K562 (cell line): ENCODE results near the gene CLCNKA. TPM values are rescaled to one million over a fixed set of nuclear protein-coding genes. Genes with fewer than 3 reads are reported as not detected.
A peak's percentile ranks its signal among the peaks of the same experiment; 100 is the strongest.

Source experiments
- ATAC-seq: fragments of 200-7000 bp; cut with Tn5 transposase; 3 replicates; pipeline ENCODE4 v1.9.1; 2020; ENCODE audit warnings: moderate library complexity
- BruUV-seq: library from RNA; stranded (reverse); fragments of 400-500 nt; replicated peaks from 2 replicates; lab custom pipeline; 2021; lab: Mats Ljungman, UMichigan
- CTCF ChIA-PET: fragments of 300-600 bp; formaldehyde crosslinking; extraction: SDS; loops from one replicate; lab custom pipeline; 2021; ENCODE audit warnings: low intra/inter-chr PET ratio; lab: Yijun Ruan, JAX
- POLR2A ChIA-PET: fragments of 300-600, 350-650 bp; sonication (Branson Sonifier 250); formaldehyde crosslinking; extraction: SDS; loops from one replicate; lab custom pipeline; 2021; ENCODE audit warnings: antibody characterized with exemption, inconsistent platforms; lab: Yijun Ruan, JAX
- DNase-seq, 4 experiments: peaks; one replicate each; pipeline versions ENCODE4 v3.0.0 to v3.0.0-alpha.2; 2011 to 2018; ENCODE audit warnings: low spot score in 3 of 4, mixed read lengths in 3 of 4; ENCODE audit errors: extremely low read depth in 1 of 4
- FAIRE-seq: peaks from 2 replicates; lab custom pipeline; 2011; peaks lifted over from hg19 to GRCh38; lab: Jason Lieb, UNC
- H2AFZ ChIP-seq: 2 replicates; pipeline ENCODE4 v1.6.0; 2011; ENCODE audit warnings: low read depth, low read length, control low read depth, inconsistent platforms
- H3K27ac ChIP-seq: fragments of 200-600 bp; 3 replicates; pipeline ENCODE4 v1.8.0; 2011; ENCODE audit warnings: low read depth, mild to moderate bottlenecking, control low read depth, inconsistent platforms, low read length, moderate library complexity, mixed read lengths; ENCODE audit errors: extremely low read depth
- H3K27me3 ChIP-seq, 2 experiments: fragments of 300-600 bp in 1 of 2; 2 replicates in 1 of 2; 3 replicates in 1 of 2; pipeline versions ENCODE4 v1.6.0 to v1.8.0; 2011; ENCODE audit warnings: inconsistent platforms in 2 of 2, low read length in 2 of 2, mild to moderate bottlenecking in 1 of 2, mixed read lengths in 1 of 2, moderate library complexity in 1 of 2; ENCODE audit not compliant: control insufficient read depth in 2 of 2, insufficient read depth in 2 of 2
- H3K36me3 ChIP-seq: fragments of 300-600 bp; 3 replicates; pipeline ENCODE4 v1.8.0; 2011; ENCODE audit warnings: mild to moderate bottlenecking, low read length, inconsistent platforms; ENCODE audit not compliant: control insufficient read depth, insufficient read depth
- H3K4me1 ChIP-seq, 2 experiments: fragments of 200-600 bp in 1 of 2; replicated peaks in 1 of 2; 2 replicates in 1 of 2; 3 replicates in 1 of 2; pipeline versions ENCODE4 v1.5.1 to v1.8.0; 2011; ENCODE audit warnings: inconsistent platforms in 2 of 2, low read length in 2 of 2, mild to moderate bottlenecking in 1 of 2, mixed read lengths in 1 of 2, moderate library complexity in 1 of 2; ENCODE audit not compliant: control insufficient read depth in 2 of 2, insufficient read depth in 2 of 2
- H3K4me2 ChIP-seq: 2 replicates; pipeline ENCODE4 v1.6.1; 2011; ENCODE audit warnings: low read length, control low read depth, inconsistent platforms, mixed read lengths; ENCODE audit not compliant: insufficient read depth
- H3K4me3 ChIP-seq: fragments of 200-600 bp; sonication (generic), shearing (Covaris generic); 2 replicates; pipeline ENCODE4 v1.5.1; 2016; ENCODE audit warnings: control low read depth, inconsistent platforms
- H3K79me2 ChIP-seq: fragments of 200-600 bp; 3 replicates; pipeline ENCODE4 v1.8.0; 2011; ENCODE audit warnings: low read length, inconsistent platforms; ENCODE audit not compliant: control insufficient read depth, insufficient read depth
- H3K9ac ChIP-seq, 2 experiments: 2 replicates each; pipeline versions ENCODE4 v1.6.0 to v1.6.1; 2011; ENCODE audit warnings: low read depth in 2 of 2, low read length in 2 of 2, control low read depth in 1 of 2, inconsistent platforms in 1 of 2, mild to moderate bottlenecking in 1 of 2, mixed read lengths in 1 of 2; ENCODE audit not compliant: insufficient read depth in 1 of 2
- H3K9me1 ChIP-seq: one replicate; pipeline ENCODE4 v1.6.0; 2011; ENCODE audit warnings: inconsistent platforms, mild to moderate bottlenecking, low read length, moderate library complexity; ENCODE audit not compliant: control insufficient read depth, insufficient read depth
- H3K9me3 ChIP-seq: replicated peaks from 2 replicates; pipeline ENCODE4 v1.5.1; 2011; ENCODE audit warnings: low read depth, low read length, inconsistent platforms; ENCODE audit not compliant: control insufficient read depth, insufficient read depth
- H4K20me1 ChIP-seq: replicated peaks from 2 replicates; pipeline ENCODE4 v1.6.1; 2011; ENCODE audit warnings: low read length, inconsistent platforms, mixed read lengths; ENCODE audit not compliant: control insufficient read depth, insufficient read depth
- CREB1 ChIP-seq, 2 experiments: sonication (generic) in 1 of 2; formaldehyde crosslinking in 1 of 2; IDR thresholded peaks; 2 replicates each; pipeline versions ENCODE4 v1.6.1 to v1.8.0; 2012 to 2022; ENCODE audit warnings: inconsistent platforms in 1 of 2, mild to moderate bottlenecking in 1 of 2, missing genetic modification reagents in 1 of 2, moderate library complexity in 1 of 2
- GTF2B ChIP-seq: IDR thresholded peaks from 2 replicates; pipeline ENCODE4 v1.6.1; 2011; ENCODE audit not compliant: insufficient read length; ENCODE audit errors: extremely low read depth
- POLR2G ChIP-seq: fragments of 200-400 bp; formaldehyde crosslinking; IDR thresholded peaks from 2 replicates; pipeline ENCODE4 v1.6.1; 2017; ENCODE audit warnings: low read depth, mild to moderate bottlenecking, antibody characterized with exemption, low read length, moderate library complexity
- RBM15 ChIP-seq: fragments of 200-400 bp; formaldehyde crosslinking; IDR thresholded peaks from 2 replicates; pipeline ENCODE4 v1.6.1; 2018; ENCODE audit warnings: mild to moderate bottlenecking, low read length, moderate library complexity; ENCODE audit not compliant: insufficient read depth
- TAL1 ChIP-seq: fragments of 450-650 bp; IDR thresholded peaks from 2 replicates; pipeline ENCODE4 v1.6.1; 2016; ENCODE audit warnings: mild to moderate bottlenecking
- TFAP4 ChIP-seq: sonication (generic); formaldehyde crosslinking; IDR thresholded peaks from 2 replicates; pipeline ENCODE4 v1.8.0; 2022; ENCODE audit warnings: missing genetic modification reagents, mild to moderate bottlenecking, moderate library complexity, borderline replicate concordance
- ZNF12 ChIP-seq: sonication (generic); formaldehyde crosslinking; IDR thresholded peaks from 2 replicates; pipeline ENCODE4 v1.4.0; 2020; ENCODE audit warnings: mild to moderate bottlenecking, missing genetic modification reagents
- ZNF347 ChIP-seq: fragments of 450-650 bp; formaldehyde crosslinking; IDR thresholded peaks from 2 replicates; pipeline ENCODE4 v1.4.0; 2020; ENCODE audit warnings: low read depth, mild to moderate bottlenecking, moderate library complexity
- ZNF431 ChIP-seq: sonication (generic); formaldehyde crosslinking; IDR thresholded peaks from 2 replicates; pipeline ENCODE4 v1.8.0; 2022; ENCODE audit warnings: mild to moderate bottlenecking, missing genetic modification reagents
- ZNF436 ChIP-seq: fragments of 250-450, 450-650 bp; sonication (Bioruptor Pico); formaldehyde crosslinking; IDR thresholded peaks from 2 replicates; pipeline ENCODE4 v1.7.0; 2020; ENCODE audit warnings: mild to moderate bottlenecking
- whole genome bisulfite sequencing: fragments of 100-300 bp; shearing (Covaris generic); methylation state at CpG from one replicate; pipeline ENCODE4 v1.1.6; 2016; ENCODE audit warnings: low coverage, mixed read lengths; ENCODE audit not compliant: insufficient coverage; ENCODE audit errors: missing lambda C conversion rate; 5-methylcytosine and 5-hydroxymethylcytosine counted together
- in situ Hi-C: fragments of 300-500 bp; cut with MboI; formaldehyde crosslinking; loops from 4 replicates; pipeline ENCODE4 v1.15.0; 2018; ENCODE audit warnings: inconsistent platforms, mixed read lengths
- intact Hi-C: fragments of 100-400 bp; cut with micrococcal nuclease; formaldehyde crosslinking; loops from 2 replicates; pipeline ENCODE4 v1.14.2; 2022
- polyA plus RNA-seq, 8 experiments: library from polyadenylated mRNA; depleted of rRNA in 4 of 8; stranded (reverse) in 5 of 8; unstranded in 3 of 8; fragments of >200 nt; fragmentation: Nextera tagmentation in 2 of 8; fragmentation: Illumina TruSeq in 1 of 8; extraction: Ambion mirVana in 2 of 8; extraction: Trizol in 1 of 8; gene quantifications; 2 replicates each; pipeline versions ENCODE4 v1.2.1 to v1.2.3, GENCODE V29; 2011 to 2014; ENCODE audit warnings: inconsistent platforms in 1 of 8, missing spikeins in 1 of 8
- total RNA-seq, 7 experiments: library from RNA; depleted of rRNA in 6 of 7; stranded (reverse); fragments of >200 nt in 6 of 7; fragmentation: Illumina TruSeq in 2 of 7; extraction: Trizol in 2 of 7; gene quantifications; 2 replicates each; pipeline versions ENCODE4 v1.2.1 to v1.2.3, GENCODE V29; 2011 to 2021; ENCODE audit warnings: low replicate concordance in 1 of 7

Gene CLCNKA
- total and polyA plus RNA-seq, 9 of the 15 experiments (the other 6 are each of a cell fraction or from before 2014, with no cell fraction given), result 0.03 to 0.37 (median 0.10) TPM; not detected in 3

- Histone ChIP-seq H3K27me3 (peaks cover 6 to 28% of the 10 kb centered on the region in 2 experiments), H3K9ac (peak overlapping the region; percentile 23 to 38; a peak in 3 of 4 replicates), H3K79me2 (no peaks in the 10 kb centered on the region), H2AFZ (peak overlapping the region; percentile 82), H3K4me1 (peaks cover 15 to 36% of the 10 kb centered on the region in 2 experiments; a peak in 4 of 5 replicates), H3K4me3 (peak overlapping the region; percentile 41), H3K27ac (no peak overlapping the region), H3K36me3 (no peaks in the 10 kb centered on the region), H3K9me3 (no peaks in the 10 kb centered on the region), H4K20me1 (no peaks in the 10 kb centered on the region), H3K4me2 (peak overlapping the region; percentile 65; the same call in 1 of the 2 replicates), H3K9me1 (no peaks in the 10 kb centered on the region)
- FAIRE-seq (no peak), DNase-seq (peak in 2 of 4 experiments; percentile 80), ATAC-seq (peak; percentile 37)
- intact Hi-C loops (loop anchor here (5.0 kb wide), 1 partner anchor 66 kb away; no protein-coding TSS in a partner anchor), in situ Hi-C loops (no loop called here)
- no TSS peak for BruUV-seq
- POLR2A ChIA-PET, result interaction anchor here (0.6 to 1.6 kb wide), 5 partner anchors 8 to 290 kb away, joined by 3 to 4 read pairs (median 4); no protein-coding TSS in a partner anchor
- CTCF ChIA-PET, result interaction anchor here (1.2 to 1.7 kb wide), 3 partner anchors 64 to 172 kb away, joined by 3 to 10 read pairs (median 3); no protein-coding TSS in a partner anchor
- 5% methylated on average over 19 of the region's 49 CpGs for WGBS
- 0 out of 2 replicates have a peak, but pooled peaks have one; percentile 9 for TF ChIP-seq CREB1 (IDR thresholded peaks at IDR 0.05)
- TF ChIP-seq CREB1 (CRISPR knock-in tag; IDR thresholded peaks at IDR 0.05), result no peak
- TF ChIP-seq TAL1, result no peak
- no peak for TF ChIP-seq TFAP4 (CRISPR knock-in tag)
- no peak for TF ChIP-seq ZNF436 (CRISPR knock-in tag)
- no peak for TF ChIP-seq ZNF12 (CRISPR knock-in tag)
- TF ChIP-seq RBM15, result no peak
- TF ChIP-seq GTF2B, result no peak
- TF ChIP-seq POLR2G, result peak; percentile 72
- no peak for TF ChIP-seq ZNF347 (CRISPR knock-in tag)
- TF ChIP-seq ZNF431 (CRISPR knock-in tag), result no peak
Observed at GRCh38 chr1:16072616-16073484, 51.0 kb downstream of the CLCNKA start.
